GM19324 (cell line): Measurements from ENCODE around the gene SLC27A3.
A peak's percentile ranks its signal among the peaks of the same experiment; 100 is the strongest.
"Not testable (repeated sequence)": the region's sequence is repeated elsewhere in the genome, so short reads cannot be mapped to it uniquely, and the experiment has no call there.

Experiments
- ATAC-seq: cut with Tn5 transposase; IDR thresholded peaks from one replicate; pipeline ENCODE4 v1.9.1; 2021; ENCODE audit warnings: mild to moderate bottlenecking, moderate library complexity; ENCODE audit not compliant: unreplicated experiment, low FRiP score

Gene SLC27A3

DNA sequence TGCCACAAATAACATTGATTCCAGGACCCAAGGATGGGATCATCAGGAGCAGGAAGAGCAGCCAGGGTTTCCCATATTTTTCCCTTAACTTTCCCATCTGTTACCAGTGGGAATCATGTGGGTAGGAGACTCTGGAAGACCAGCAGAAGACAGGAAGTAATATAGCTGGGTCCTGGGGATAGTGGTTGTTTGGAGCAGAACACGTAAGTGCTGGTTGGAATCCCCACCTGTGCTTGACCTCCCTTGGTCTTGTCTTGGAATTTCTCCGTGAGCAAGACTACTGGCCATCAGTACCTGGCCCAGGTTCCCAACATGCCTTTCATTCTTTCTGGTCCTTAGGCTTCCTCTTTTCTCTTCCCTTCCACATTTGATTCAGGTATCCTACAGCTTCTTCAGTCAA is 20.9 kb upstream of the SLC27A3 start:
- ATAC-seq, result no peak

GRCh38 chr1:153760440-153760839 is 14.8 kb upstream of the SLC27A3 start:
- ATAC-seq, result no peak

DNA sequence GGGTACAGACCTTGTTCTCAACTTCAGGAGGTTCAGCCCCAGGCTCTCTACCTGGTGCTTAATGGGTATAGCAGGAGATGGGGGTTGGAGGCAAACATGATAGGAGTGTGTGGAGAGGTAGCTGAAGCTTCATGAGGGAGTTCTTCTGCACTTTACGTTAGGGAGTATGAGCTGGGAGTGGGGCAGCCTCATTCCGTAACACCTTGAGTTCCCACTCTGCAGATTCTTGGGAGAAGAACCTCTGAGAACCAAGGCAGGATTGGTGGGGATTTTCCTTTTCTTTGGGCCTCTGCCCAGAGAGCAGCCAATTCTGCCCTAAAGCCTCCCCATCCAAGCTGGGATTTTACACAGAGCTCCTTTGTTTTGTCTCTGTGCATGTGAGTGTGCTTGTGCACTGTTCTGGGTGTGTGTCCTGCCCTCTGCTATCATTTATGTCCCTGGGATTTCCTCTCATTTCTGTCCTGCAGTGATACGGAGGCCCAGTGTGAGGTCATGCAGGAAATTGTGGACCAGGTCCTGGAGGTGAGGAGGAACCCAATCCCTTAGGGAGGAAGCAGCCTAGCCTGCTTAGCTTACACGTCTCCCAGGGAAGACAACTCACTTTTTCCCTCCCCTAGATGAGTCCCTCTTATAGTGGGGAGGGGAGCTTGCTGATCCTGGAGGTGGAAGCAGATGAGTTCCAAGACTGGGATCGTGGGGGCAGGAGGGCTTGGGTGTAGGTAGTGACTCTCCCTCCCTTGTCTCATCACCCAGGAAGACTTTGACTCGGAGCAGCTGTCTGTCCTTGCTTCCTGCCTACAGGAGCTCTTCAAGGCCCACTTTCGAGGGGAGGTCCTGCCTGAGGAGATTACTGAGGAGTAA is 11.6 kb upstream of the SLC27A3 start:
- no peak for ATAC-seq

GRCh38 chr1:153764310-153764709 is 10.9 kb upstream of the SLC27A3 start:
- ATAC-seq, result no peak

DNA sequence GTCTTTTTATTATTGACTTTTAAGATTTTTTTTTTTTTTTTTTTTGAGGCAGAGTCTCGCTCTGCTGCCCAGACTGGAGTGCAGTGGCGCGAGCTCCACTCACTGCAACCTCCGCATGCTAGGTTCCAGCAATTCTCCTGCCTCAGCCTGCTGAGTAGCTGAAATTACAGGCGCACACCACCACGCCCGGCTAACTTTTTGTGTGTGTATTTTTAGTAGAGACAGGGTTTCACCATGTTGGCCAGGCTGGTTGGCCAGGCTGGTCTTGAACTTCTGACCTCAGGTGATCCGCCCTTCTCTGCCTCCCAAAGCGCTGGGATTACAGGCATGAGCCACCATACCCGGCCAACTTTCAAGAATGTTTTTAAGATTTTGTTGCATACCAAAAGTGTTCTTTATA is 8.5 kb upstream of the SLC27A3 start:
- not testable (repeated sequence) for ATAC-seq

DNA sequence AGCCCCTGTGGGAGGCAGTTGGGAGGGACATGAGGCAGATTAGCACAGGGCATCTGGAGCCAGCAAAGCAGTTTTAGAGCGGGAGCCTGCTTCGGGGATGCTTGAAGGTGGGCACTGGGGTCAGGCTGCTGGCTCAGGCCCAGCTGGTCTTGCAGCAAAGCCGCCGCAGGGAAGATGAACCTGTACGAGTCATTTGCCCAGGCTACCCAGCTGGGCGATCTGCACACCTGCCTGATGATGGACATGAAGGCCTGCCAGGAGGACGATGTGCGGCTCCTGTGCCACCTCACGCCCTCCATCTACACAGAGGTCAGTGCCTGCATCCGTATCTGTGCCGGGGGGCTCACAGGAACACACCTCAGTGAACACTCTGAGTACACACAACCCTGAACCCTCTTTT is 7.7 kb upstream of the SLC27A3 start:
- ATAC-seq, result no peak

DNA sequence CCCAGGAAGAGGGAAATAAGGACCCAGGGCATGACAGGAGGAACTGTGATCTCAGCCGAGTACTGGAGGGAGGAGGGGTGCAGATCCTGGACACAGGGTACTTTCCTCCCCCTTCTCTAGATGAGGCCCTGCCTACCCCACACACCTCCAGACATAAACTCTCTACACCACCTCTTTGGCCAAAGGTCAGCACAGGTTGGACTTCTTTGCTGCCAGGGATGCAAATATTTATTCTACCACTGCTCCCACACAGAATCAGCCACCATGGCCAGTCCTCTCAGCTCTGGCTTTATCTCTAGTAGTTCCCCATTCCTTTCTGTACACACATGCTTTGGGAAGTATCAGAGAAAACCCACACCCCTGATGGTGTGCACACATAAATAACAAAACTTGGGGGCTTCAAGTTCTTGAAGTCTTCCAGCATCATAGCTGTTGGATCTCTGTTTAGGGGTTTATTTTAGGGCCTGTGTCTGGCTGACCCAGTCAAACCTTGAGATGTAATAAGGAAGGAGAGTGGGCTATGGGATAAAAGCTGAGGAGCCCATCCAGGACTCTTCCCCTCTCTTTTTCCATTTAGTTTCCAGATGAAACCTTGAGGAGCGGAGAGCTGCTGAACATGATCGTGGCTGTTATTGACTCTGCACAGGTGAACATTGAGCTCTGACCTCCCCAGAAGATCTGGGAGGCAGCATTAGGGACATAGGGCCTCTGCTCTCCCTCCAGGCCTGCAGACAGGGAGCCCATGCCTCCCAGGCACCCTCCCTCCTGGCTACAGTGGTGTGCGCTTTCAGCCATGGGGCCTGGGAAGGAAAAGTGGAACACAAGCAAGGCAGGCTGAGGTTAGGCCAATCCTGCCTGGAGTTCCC is 6.7 kb upstream of the SLC27A3 start:
- no peak for ATAC-seq

DNA sequence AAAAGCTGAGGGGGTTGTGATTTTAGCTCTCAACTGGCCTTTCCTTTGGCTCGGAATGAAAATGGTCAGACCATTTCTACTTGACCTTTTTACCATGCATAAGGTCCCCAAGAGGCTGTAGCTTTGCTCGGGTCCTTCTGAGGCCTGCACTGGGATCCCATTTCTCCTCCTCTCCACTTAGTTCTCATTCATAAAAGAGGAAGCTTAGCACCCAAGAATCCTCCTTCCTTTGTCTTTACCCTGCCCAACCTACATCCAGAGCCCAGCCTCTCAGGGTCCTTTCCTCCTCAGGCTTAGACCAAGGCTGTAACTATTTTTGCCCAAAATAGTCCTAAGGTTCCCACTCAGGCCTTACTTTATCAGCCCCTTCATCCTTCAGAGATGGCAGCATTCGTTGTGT is 6.0 kb upstream of the SLC27A3 start:
- no peak for ATAC-seq

DNA sequence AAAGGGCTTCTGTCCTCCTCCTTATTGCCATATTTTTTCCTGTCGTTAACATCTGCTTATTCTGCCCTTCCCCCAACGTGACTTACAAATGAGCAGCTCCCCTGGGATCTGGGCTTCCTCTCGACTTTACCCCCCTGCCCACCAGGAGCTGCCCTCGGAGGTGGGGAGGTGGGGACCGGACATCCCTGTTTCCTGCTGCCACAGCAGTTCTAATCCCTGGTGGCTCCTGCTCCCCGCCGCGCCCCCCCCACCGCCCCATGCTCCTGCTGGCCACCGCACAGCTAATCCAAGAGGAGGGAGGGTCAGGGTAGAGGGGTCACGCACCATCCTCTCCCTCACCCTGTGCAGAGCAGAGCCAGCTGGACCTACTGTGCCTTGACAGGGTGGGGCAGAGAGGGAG is 4.4 kb upstream of the SLC27A3 start:
- no peak for ATAC-seq

DNA sequence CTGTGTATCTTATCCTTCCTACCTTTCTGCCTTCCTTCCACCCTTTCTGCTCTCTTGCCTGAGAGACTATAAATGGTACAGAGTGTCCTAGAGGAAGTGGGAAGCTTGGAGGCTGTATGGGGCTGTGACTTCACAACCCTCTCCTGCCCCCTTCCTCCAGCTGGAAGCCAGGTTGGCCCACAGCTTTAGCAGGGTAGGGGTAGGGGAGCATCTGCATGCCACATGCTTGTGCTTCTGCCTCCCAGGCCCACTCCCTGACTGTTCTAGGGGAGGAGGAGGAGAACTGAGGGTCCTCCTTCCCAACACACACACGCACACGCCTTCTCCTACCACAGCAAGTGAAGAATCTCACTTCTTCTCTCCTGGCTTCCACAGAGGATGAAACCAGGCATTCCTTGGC is 3.9 kb upstream of the SLC27A3 start:
- no peak for ATAC-seq

DNA sequence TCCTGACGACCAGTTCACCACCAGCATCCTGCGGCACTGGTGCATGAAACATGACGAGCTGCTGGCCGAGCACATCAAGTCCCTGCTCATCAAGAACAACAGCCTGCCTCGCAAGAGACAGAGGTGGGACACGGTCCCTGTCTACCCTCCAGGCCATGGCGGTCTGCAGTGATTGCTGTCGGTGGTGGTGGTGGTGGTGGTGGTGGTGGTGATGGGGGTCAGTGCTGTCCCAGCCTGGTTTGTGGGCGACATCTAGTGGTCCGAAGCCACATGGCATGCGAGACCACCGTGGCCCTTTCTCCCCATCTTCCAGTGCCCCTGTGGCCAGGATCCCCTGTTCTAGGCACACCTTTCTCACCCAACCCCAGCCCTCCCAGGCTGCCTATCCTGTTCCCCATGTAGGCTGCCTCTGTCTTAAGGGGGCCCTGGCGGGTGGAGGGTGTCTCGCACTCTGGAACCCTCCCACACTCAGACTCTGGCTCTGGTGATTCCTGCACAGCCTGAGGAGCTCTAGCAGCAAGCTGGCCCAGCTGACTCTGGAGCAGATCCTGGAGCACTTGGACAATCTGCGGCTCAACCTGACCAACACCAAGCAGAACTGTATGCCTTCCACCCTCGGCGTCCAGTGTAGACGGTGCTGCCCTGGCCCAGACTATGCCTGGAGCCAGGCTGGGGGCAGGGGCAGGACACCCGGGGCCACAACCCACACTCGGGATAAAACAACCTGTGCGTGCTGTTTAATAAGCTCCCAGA is 3.2 kb upstream of the SLC27A3 start:
- no peak for ATAC-seq

GRCh38 chr1:153773096-153773921 is 1.9 kb upstream of the SLC27A3 start:
- ATAC-seq, result no peak

GRCh38 chr1:153774026-153774595 is 1.1 kb upstream of the SLC27A3 start:
- ATAC-seq, result no peak

GRCh38 chr1:153775458-153776327 is 486 bp downstream of the SLC27A3 start:
- ATAC-seq, result peak; percentile 50

DNA sequence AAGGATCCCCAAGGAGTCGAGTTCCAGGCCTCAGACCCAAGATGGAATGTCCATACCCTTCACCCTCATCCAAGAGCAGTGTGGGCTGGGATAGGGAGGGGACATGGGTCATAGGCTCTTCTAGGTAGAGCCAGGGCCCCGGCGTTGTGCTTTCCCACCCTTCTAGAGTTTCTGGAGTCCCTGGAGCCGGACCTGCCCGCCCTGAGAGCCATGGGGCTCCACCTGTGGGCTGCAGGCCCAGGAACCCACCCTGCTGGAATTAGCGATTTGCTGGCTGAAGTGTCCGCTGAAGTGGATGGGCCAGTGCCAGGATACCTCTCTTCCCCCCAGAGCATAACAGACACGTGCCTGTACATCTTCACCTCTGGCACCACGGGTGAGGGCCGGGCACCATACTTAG is 1.1 kb downstream of the SLC27A3 start:
- ATAC-seq, result no peak

DNA sequence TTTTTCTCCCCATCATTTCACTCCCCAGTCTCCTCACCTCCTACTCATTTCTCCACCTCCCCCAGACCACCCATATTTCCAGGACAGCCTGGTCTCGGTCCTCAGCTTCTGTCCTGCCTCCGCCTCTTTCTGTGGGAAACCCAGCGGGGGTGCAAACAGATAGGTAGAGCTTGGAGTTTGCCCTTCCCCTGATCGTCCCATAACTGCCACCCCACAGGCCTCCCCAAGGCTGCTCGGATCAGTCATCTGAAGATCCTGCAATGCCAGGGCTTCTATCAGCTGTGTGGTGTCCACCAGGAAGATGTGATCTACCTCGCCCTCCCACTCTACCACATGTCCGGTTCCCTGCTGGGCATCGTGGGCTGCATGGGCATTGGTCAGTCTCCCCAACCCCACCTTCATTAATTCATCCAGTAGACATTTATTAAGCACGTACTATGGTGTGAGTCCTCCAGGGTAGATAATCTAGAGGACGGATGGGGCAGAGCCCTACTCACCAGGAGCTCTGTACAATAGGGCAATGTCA is 1.7 kb downstream of the SLC27A3 start:
- ATAC-seq, result no peak

- ATAC-seq, result no peak
Measured at GRCh38 chr1:153777648-153778047, 2.4 kb downstream of the SLC27A3 start.

- ATAC-seq, result no peak
Measured at GRCh38 chr1:153778051-153778823, 3.0 kb downstream of the SLC27A3 start.
